ENCODE data around the gene OXA1L. TPM values are rescaled to one million over a fixed set of nuclear protein-coding genes. Genes with fewer than 3 reads are reported as not detected.

Gene OXA1L
- total and polyA plus RNA-seq, 2 experiments from 2014 or later, result 61.7 to 91.7 TPM

DNA sequence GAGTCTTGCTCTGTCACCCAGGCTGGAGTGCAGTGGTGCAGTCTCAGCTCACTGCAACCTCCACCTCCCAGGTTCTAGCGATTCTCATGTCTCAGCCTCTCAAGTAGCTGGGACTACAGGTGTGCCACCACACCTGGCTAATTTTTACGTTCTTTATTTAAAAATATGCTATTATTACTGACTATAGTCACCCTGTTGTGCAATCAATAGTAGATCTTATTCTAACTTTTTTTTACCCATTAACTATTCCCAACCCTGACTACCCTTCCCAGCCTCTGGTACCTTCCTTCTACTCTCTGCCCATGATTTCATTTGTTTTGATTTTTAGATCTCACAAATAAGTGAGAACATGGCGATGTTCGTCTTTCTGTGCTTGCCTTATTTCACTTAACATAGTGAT lies 2.5 kb downstream of the OXA1L start:
- Histone ChIP-seq H2AFZ (no peak overlapping the region), H3K27me3 (ENCODE audit: insufficient read depth) (no peaks in the 10 kb centered on the region), H3K9me2 (ENCODE audit: insufficient read depth) (no peaks in the 10 kb centered on the region), H3K4me1 (ENCODE audit: insufficient read depth) (peaks cover 11% of the 10 kb centered on the region), H4K20me1 (replicated peaks; ENCODE audit: insufficient read depth) (no peaks in the 10 kb centered on the region), H3K27ac (ENCODE audit: low read depth) (no peak overlapping the region), H3F3A (replicated peaks; ENCODE audit: low read depth) (0 out of 2 replicates have a peak, but pooled peaks cover 4% of the 10 kb centered on the region), H3K4me2 (no peak overlapping the region), H3K4me3 (no peak overlapping the region), H3K79me2 (replicated peaks; ENCODE audit: insufficient read depth) (peaks cover 25% of the 10 kb centered on the region), H3K36me3 (ENCODE audit: insufficient read depth) (peaks cover 41% of the 10 kb centered on the region)
- TF ChIP-seq STAT1 (IDR thresholded peaks at IDR 0.05; ENCODE audit: unreplicated experiment) (no peak), JUNB (IDR thresholded peaks at IDR 0.05; ENCODE audit: unreplicated experiment) (no peak), ZNF114 (CRISPR knock-in tag; IDR thresholded peaks at IDR 0.05) (no peak), EZH2phosphoT487 (IDR thresholded peaks at IDR 0.05; ENCODE audit: unreplicated experiment) (no peak), CREB1 (CRISPR knock-in tag; IDR thresholded peaks at IDR 0.05; ENCODE audit: low read depth) (no peak), ZNF331 (CRISPR knock-in tag; IDR thresholded peaks at IDR 0.05; ENCODE audit: low read depth) (no peak), NANOG (IDR thresholded peaks at IDR 0.05; ENCODE audit: borderline replicate concordance) (no peak), POLR2AphosphoS5 (IDR thresholded peaks at IDR 0.05; ENCODE audit: low read depth) (no peak), EZH2 (IDR thresholded peaks at IDR 0.05; ENCODE audit: low read depth, unreplicated experiment) (no peak)
- TF ChIP-seq, protein P1, sequence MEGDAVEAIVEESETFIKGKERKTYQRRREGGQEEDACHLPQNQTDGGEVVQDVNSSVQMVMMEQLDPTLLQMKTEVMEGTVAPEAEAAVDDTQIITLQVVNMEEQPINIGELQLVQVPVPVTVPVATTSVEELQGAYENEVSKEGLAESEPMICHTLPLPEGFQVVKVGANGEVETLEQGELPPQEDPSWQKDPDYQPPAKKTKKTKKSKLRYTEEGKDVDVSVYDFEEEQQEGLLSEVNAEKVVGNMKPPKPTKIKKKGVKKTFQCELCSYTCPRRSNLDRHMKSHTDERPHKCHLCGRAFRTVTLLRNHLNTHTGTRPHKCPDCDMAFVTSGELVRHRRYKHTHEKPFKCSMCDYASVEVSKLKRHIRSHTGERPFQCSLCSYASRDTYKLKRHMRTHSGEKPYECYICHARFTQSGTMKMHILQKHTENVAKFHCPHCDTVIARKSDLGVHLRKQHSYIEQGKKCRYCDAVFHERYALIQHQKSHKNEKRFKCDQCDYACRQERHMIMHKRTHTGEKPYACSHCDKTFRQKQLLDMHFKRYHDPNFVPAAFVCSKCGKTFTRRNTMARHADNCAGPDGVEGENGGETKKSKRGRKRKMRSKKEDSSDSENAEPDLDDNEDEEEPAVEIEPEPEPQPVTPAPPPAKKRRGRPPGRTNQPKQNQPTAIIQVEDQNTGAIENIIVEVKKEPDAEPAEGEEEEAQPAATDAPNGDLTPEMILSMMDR (conservative IDR thresholded peaks at IDR 0.05; ENCODE audit: low read depth in 2 of 2), result no peak
- TF ChIP-seq, protein P2, sequence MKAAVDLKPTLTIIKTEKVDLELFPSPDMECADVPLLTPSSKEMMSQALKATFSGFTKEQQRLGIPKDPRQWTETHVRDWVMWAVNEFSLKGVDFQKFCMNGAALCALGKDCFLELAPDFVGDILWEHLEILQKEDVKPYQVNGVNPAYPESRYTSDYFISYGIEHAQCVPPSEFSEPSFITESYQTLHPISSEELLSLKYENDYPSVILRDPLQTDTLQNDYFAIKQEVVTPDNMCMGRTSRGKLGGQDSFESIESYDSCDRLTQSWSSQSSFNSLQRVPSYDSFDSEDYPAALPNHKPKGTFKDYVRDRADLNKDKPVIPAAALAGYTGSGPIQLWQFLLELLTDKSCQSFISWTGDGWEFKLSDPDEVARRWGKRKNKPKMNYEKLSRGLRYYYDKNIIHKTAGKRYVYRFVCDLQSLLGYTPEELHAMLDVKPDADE (IDR thresholded peaks at IDR 0.05), result no peak
- TF ChIP-seq, protein P3, sequence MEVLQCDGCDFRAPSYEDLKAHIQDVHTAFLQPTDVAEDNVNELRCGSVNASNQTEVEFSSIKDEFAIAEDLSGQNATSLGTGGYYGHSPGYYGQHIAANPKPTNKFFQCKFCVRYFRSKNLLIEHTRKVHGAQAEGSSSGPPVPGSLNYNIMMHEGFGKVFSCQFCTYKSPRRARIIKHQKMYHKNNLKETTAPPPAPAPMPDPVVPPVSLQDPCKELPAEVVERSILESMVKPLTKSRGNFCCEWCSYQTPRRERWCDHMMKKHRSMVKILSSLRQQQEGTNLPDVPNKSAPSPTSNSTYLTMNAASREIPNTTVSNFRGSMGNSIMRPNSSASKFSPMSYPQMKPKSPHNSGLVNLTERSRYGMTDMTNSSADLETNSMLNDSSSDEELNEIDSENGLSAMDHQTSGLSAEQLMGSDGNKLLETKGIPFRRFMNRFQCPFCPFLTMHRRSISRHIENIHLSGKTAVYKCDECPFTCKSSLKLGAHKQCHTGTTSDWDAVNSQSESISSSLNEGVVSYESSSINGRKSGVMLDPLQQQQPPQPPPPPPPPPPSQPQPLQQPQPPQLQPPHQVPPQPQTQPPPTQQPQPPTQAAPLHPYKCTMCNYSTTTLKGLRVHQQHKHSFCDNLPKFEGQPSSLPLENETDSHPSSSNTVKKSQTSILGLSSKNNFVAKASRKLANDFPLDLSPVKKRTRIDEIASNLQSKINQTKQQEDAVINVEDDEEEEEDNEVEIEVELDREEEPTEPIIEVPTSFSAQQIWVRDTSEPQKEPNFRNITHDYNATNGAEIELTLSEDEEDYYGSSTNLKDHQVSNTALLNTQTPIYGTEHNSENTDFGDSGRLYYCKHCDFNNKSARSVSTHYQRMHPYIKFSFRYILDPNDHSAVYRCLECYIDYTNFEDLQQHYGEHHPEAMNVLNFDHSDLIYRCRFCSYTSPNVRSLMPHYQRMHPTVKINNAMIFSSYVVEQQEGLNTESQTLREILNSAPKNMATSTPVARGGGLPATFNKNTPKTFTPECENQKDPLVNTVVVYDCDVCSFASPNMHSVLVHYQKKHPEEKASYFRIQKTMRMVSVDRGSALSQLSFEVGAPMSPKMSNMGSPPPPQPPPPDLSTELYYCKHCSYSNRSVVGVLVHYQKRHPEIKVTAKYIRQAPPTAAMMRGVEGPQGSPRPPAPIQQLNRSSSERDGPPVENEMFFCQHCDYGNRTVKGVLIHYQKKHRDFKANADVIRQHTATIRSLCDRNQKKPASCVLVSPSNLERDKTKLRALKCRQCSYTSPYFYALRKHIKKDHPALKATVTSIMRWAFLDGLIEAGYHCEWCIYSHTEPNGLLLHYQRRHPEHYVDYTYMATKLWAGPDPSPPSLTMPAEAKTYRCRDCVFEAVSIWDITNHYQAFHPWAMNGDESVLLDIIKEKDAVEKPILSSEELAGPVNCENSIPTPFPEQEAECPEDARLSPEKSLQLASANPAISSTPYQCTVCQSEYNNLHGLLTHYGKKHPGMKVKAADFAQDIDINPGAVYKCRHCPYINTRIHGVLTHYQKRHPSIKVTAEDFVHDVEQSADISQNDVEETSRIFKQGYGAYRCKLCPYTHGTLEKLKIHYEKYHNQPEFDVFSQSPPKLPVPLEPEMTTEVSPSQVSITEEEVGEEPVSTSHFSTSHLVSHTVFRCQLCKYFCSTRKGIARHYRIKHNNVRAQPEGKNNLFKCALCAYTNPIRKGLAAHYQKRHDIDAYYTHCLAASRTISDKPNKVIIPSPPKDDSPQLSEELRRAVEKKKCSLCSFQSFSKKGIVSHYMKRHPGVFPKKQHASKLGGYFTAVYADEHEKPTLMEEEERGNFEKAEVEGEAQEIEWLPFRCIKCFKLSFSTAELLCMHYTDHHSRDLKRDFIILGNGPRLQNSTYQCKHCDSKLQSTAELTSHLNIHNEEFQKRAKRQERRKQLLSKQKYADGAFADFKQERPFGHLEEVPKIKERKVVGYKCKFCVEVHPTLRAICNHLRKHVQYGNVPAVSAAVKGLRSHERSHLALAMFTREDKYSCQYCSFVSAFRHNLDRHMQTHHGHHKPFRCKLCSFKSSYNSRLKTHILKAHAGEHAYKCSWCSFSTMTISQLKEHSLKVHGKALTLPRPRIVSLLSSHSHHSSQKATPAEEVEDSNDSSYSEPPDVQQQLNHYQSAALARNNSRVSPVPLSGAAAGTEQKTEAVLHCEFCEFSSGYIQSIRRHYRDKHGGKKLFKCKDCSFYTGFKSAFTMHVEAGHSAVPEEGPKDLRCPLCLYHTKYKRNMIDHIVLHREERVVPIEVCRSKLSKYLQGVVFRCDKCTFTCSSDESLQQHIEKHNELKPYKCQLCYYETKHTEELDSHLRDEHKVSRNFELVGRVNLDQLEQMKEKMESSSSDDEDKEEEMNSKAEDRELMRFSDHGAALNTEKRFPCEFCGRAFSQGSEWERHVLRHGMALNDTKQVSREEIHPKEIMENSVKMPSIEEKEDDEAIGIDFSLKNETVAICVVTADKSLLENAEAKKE (CRISPR knock-in tag; IDR thresholded peaks at IDR 0.05), result no peak
- TF ChIP-seq, protein P4, sequence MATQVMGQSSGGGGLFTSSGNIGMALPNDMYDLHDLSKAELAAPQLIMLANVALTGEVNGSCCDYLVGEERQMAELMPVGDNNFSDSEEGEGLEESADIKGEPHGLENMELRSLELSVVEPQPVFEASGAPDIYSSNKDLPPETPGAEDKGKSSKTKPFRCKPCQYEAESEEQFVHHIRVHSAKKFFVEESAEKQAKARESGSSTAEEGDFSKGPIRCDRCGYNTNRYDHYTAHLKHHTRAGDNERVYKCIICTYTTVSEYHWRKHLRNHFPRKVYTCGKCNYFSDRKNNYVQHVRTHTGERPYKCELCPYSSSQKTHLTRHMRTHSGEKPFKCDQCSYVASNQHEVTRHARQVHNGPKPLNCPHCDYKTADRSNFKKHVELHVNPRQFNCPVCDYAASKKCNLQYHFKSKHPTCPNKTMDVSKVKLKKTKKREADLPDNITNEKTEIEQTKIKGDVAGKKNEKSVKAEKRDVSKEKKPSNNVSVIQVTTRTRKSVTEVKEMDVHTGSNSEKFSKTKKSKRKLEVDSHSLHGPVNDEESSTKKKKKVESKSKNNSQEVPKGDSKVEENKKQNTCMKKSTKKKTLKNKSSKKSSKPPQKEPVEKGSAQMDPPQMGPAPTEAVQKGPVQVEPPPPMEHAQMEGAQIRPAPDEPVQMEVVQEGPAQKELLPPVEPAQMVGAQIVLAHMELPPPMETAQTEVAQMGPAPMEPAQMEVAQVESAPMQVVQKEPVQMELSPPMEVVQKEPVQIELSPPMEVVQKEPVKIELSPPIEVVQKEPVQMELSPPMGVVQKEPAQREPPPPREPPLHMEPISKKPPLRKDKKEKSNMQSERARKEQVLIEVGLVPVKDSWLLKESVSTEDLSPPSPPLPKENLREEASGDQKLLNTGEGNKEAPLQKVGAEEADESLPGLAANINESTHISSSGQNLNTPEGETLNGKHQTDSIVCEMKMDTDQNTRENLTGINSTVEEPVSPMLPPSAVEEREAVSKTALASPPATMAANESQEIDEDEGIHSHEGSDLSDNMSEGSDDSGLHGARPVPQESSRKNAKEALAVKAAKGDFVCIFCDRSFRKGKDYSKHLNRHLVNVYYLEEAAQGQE (IDR thresholded peaks at IDR 0.05; ENCODE audit: unreplicated experiment), result no peak
- no peak overlapping the region for H3K27ac Mint-ChIP-seq
- no peaks in the 10 kb centered on the region for H3K9me3 Mint-ChIP-seq
- ATAC-seq (no peak), DNase-seq (ENCODE audit: low spot score) (no peak)
- H3K4me1 Mint-ChIP-seq, result peaks cover 16% of the 10 kb centered on the region
- H3K36me3 Mint-ChIP-seq (ENCODE audit: low read depth), result peaks cover 58% of the 10 kb centered on the region
- H3K27me3 Mint-ChIP-seq (ENCODE audit: insufficient read depth, low read depth, poor library complexity), result peaks cover 18% of the 10 kb centered on the region
- no peak overlapping the region for H3K4me3 Mint-ChIP-seq
